NT2/D1 (cell line): Measurements from ENCODE around the gene DNMT3A.

Experiments
- DNase-seq: peaks from one replicate; pipeline ENCODE4 v3.0.0-alpha.2; 2011; ENCODE audit warnings: low read depth, low spot score
- H3K27me3 ChIP-seq: 2 replicates; pipeline ENCODE4 v1.6.0; 2011; ENCODE audit warnings: mild to moderate bottlenecking; ENCODE audit not compliant: insufficient read length, insufficient read depth
- H3K36me3 ChIP-seq: 2 replicates; pipeline ENCODE4 v1.6.1; 2011; ENCODE audit warnings: mild to moderate bottlenecking, low read length, mixed read lengths; ENCODE audit not compliant: insufficient read depth, insufficient read length
- H3K4me1 ChIP-seq: 2 replicates; pipeline ENCODE4 v1.5.1; 2011; ENCODE audit not compliant: insufficient read depth, insufficient read length
- H3K4me3 ChIP-seq: 2 replicates; pipeline ENCODE4 v1.5.1; 2011; ENCODE audit warnings: low read depth; ENCODE audit not compliant: insufficient read length
- H3K9ac ChIP-seq: 2 replicates; pipeline ENCODE4 v1.6.0; 2011; ENCODE audit warnings: low read depth; ENCODE audit not compliant: insufficient read length
- H3K9me3 ChIP-seq: 2 replicates; pipeline ENCODE4 v1.5.1; 2011; ENCODE audit warnings: mild to moderate bottlenecking, low read length; ENCODE audit not compliant: insufficient read depth
- SUZ12 ChIP-seq: IDR thresholded peaks from 2 replicates; pipeline ENCODE4 v1.6.1; 2011; ENCODE audit not compliant: insufficient read length, insufficient read depth; ENCODE audit errors: extremely low read depth
- YY1 ChIP-seq: IDR thresholded peaks from 2 replicates; pipeline ENCODE4 v1.6.1; 2011; ENCODE audit not compliant: insufficient read length, insufficient read depth
- ZNF274 ChIP-seq: IDR thresholded peaks from 2 replicates; pipeline ENCODE4 v1.6.1; 2011; ENCODE audit warnings: mild to moderate bottlenecking, low read depth, low read length

Gene DNMT3A

DNA sequence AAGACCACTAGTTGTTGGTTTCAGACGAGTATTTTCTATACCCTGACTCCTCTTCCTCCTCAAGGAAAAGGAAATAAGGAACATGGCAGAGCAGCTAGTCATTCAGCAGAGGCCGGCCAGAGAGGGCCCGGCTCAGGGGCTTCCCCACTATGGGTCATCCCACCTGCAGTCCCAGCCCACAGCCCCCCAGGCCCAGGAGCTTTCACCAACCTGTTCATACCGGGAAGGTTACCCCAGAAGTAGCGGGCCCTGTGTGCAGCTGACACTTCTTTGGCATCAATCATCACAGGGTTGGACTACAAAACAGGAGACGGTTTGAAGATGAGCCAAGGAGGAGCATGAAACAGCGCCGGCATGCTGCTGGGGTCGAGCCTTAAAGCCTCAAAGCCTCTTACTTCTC lies 102.8 kb downstream of the DNMT3A start:
- H3K9me3 ChIP-seq = no peaks in the 10 kb centered on the region
- H3K4me3 ChIP-seq = no peak overlapping the region
- no peak overlapping the region for H3K9ac ChIP-seq
- peaks cover 2% of the 10 kb centered on the region for H3K4me1 ChIP-seq
- TF ChIP-seq SUZ12 (no peak), YY1 (no peak), ZNF274 (no peak)
- H3K36me3 ChIP-seq = peaks cover 87% of the 10 kb centered on the region
- no peaks in the 10 kb centered on the region for H3K27me3 ChIP-seq
- no peak for DNase-seq

DNA sequence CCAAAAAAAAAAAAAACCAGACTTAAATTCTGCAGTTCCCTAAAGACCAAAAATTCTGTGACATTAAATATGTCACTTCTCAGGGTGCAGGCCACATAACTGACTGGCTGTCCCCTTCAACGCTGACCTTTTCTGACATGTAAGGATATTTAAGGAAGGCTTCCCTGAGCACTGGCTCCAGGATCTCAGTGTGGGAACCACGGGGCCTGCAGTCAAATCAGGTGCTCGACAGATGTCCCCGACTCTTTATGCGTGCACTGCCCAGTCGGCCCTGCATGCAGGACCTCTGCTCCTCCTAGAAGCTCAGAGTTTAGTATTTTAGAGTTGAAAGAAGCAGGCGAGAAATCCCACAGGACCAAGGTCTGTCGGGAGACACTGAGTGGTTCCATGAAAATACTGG lies 104.0 kb downstream of the DNMT3A start:
- H3K36me3 ChIP-seq = peaks cover 88% of the 10 kb centered on the region
- TF ChIP-seq YY1 (no peak), ZNF274 (no peak), SUZ12 (no peak)
- H3K9ac ChIP-seq = no peak overlapping the region
- DNase-seq = no peak
- peaks cover 2% of the 10 kb centered on the region for H3K4me1 ChIP-seq
- no peaks in the 10 kb centered on the region for H3K9me3 ChIP-seq
- no peak overlapping the region for H3K4me3 ChIP-seq
- H3K27me3 ChIP-seq = no peaks in the 10 kb centered on the region

DNA sequence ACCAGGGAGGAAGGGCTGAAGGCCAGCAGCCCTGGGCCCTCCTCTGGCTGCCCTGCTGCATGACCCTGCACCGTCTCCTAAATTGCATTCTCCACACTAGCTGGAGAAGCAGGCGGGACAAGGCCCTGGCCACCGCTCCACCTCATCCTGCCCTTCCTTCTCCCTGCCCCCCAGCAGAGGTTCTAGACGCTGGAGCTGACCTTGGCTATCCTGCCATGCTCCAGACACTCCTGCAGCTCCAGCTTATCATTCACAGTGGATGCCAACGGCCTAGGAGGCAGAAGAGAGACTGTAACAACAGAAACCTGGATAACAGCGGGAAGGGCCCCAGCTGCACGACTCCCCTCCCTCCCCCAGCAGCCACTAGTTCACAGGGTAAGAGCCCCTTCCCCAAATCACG lies 105.0 kb downstream of the DNMT3A start:
- H3K27me3 ChIP-seq = no peaks in the 10 kb centered on the region
- TF ChIP-seq SUZ12 (no peak), YY1 (no peak), ZNF274 (no peak)
- H3K4me1 ChIP-seq = peaks cover 2% of the 10 kb centered on the region
- H3K4me3 ChIP-seq = no peak overlapping the region
- H3K36me3 ChIP-seq = peaks cover 88% of the 10 kb centered on the region
- no peak for DNase-seq
- H3K9ac ChIP-seq = no peak overlapping the region
- H3K9me3 ChIP-seq = no peaks in the 10 kb centered on the region

DNA sequence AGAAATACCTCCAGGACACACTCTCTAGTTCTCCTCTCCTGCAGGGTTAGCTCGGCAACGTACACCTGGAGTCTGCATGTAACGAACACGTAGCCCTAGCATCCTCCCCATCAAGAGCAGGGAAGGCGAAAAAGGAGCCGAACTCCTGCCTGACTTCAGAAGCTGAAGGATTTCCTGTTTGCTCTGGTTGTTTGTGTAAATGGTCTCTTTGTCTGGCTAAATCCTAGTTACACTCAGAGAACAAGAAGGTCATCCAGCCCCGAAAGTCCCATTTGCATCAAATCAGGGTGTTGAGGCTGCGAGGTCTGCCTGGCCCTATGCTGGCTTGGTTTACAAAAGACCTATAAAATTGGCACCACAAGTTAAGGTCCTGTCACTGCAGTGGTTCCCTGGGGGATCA lies 107.0 kb downstream of the DNMT3A start:
- DNase-seq = no peak
- no peak overlapping the region for H3K4me3 ChIP-seq
- no peaks in the 10 kb centered on the region for H3K27me3 ChIP-seq
- peaks cover 77% of the 10 kb centered on the region for H3K36me3 ChIP-seq
- no peak for TF ChIP-seq YY1
- TF ChIP-seq ZNF274 = no peak
- TF ChIP-seq SUZ12 = no peak
- H3K4me1 ChIP-seq = peaks cover 10% of the 10 kb centered on the region
- no peak overlapping the region for H3K9ac ChIP-seq
- no peaks in the 10 kb centered on the region for H3K9me3 ChIP-seq

DNA sequence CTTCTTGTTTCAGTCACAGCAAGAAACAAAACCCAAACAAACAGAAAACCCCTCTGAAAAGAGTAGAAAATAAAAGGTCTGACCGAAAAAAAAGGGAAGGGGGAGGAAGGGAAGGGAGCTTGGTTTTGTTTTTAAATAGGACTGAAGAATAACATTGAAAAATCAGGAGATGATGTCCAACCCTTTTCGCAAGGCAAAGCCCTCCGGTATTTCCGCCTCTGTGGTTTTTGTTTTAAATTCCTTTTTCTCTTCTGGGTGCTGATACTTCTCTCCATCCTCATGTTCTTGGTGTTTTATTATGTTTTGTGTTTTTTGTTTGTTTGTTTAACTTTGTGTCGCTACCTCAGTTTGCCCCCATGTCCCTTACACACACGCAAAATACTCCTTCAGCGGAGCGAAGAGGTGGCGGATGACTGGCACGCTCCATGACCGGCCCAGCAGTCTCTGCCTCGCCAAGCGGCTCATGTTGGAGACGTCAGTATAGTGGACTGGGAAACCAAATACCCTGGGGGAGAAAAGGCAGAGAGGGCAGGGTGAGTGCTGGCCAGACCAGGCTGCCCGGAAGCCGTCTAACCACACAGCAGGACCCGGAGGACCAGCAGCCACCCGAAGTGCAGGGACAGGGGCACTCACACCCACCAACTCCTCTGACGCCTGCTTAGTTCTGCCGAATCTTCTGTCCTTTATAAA lies 107.7 kb downstream of the DNMT3A start:
- H3K27me3 ChIP-seq = no peaks in the 10 kb centered on the region
- no peak overlapping the region for H3K4me3 ChIP-seq
- H3K9me3 ChIP-seq = no peaks in the 10 kb centered on the region
- no peak overlapping the region for H3K9ac ChIP-seq
- peaks cover 10% of the 10 kb centered on the region for H3K4me1 ChIP-seq
- no peak for DNase-seq
- peaks cover 70% of the 10 kb centered on the region for H3K36me3 ChIP-seq
- TF ChIP-seq YY1 = no peak
- TF ChIP-seq ZNF274 = no peak
- TF ChIP-seq SUZ12 = no peak

DNA sequence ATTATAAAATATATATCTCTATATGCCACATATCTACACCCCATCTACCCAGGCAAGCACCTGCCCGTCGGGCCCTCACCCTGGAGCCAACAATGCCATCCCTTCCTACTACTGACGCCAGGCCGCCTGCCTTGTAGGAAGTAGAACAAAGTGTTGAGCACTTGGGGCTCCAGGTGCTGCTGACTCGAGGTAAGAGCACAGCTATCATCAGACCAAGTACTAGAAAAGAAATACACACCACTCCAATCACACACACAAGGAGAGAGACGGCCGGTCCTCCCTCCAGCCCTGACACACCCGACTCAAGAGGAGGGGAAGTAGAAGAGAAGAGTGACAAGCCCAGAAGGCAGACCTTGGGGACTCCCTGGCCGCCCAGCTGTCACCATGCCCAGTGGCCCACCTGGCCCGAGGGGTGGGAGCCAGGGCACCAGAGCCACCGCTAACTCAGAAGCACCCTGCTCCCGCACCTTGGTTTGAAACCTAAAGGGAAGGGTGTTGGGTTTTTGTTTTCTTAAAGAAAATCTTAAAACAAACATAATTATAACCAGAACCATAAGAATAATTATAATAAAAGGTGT lies 109.4 kb downstream of the DNMT3A start:
- no peaks in the 10 kb centered on the region for H3K9me3 ChIP-seq
- peaks cover 10% of the 10 kb centered on the region for H3K4me1 ChIP-seq
- no peaks in the 10 kb centered on the region for H3K27me3 ChIP-seq
- H3K36me3 ChIP-seq = peaks cover 57% of the 10 kb centered on the region
- TF ChIP-seq SUZ12 (no peak), YY1 (no peak), ZNF274 (no peak)
- DNase-seq = no peak
- no peak overlapping the region for H3K4me3 ChIP-seq
- H3K9ac ChIP-seq = no peak overlapping the region

DNA sequence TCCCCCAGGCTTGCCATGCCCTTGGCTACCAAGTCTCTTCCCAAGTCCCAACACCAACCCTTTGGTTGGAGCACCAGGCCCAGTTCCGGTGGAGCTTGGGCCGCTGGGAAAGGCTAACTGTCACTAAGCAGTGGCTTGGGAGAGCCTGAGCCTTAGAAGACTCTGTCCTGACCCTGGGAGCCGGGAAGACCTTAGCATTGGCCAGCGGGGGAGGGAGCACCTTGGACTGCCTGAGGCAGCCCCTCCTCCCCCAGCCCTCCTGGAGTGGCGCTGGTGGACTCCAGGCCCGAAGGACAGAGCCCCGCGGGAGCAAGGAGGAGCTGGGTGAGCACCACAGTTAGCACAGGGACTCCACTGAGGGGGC lies 110.8 kb downstream of the DNMT3A start:
- TF ChIP-seq YY1 = no peak
- TF ChIP-seq SUZ12 = no peak
- no peak for TF ChIP-seq ZNF274
- Histone ChIP-seq H3K9me3 (no peaks in the 10 kb centered on the region), H3K4me3 (no peak overlapping the region), H3K4me1 (peaks cover 10% of the 10 kb centered on the region), H3K27me3 (no peaks in the 10 kb centered on the region), H3K9ac (no peak overlapping the region), H3K36me3 (peaks cover 47% of the 10 kb centered on the region)
- no peak for DNase-seq
